Calu3 (cell line): ENCODE results near the gene TMC1. TPM values are rescaled to one million over a fixed set of nuclear protein-coding genes. Genes with fewer than 3 reads are reported as not detected.
"Not testable (repeated sequence)": the region's sequence is repeated elsewhere in the genome, so short reads cannot be mapped to it uniquely, and the experiment has no call there.

Source experiments
- BruUV-seq: library from RNA; stranded (reverse); fragments of 400-500 nt; replicated peaks from 2 replicates; lab custom pipeline; 2021; lab: Mats Ljungman, UMichigan
- CTCF ChIA-PET: fragments of 300-600 bp; sonication (Branson Sonifier 250); formaldehyde crosslinking; loops from one replicate; lab custom pipeline; 2022; ENCODE audit warnings: antibody characterized with exemption; lab: Charles Lee
- DNase-seq: peaks from one replicate; pipeline ENCODE4 v3.0.0; 2022
- H3K27ac Mint-ChIP-seq: one replicate; pipeline ENCODE4 v1.8.0; 2022; ENCODE audit warnings: mixed read lengths; ENCODE audit not compliant: unreplicated experiment
- H3K27me3 Mint-ChIP-seq: one replicate; pipeline ENCODE4 v1.8.0; 2022; ENCODE audit warnings: mixed read lengths; ENCODE audit not compliant: unreplicated experiment
- H3K36me3 Mint-ChIP-seq: one replicate; pipeline ENCODE4 v1.8.0; 2022; ENCODE audit warnings: mild to moderate bottlenecking, moderate library complexity, mixed read lengths; ENCODE audit not compliant: insufficient read depth, unreplicated experiment
- H3K4me1 Mint-ChIP-seq: one replicate; pipeline ENCODE4 v1.8.0; 2022; ENCODE audit warnings: mild to moderate bottlenecking, low read depth, mixed read lengths; ENCODE audit not compliant: unreplicated experiment
- H3K4me3 Mint-ChIP-seq: one replicate; pipeline ENCODE4 v1.8.0; 2022; ENCODE audit warnings: mild to moderate bottlenecking, low read depth, moderate library complexity, mixed read lengths; ENCODE audit not compliant: unreplicated experiment
- H3K9me3 Mint-ChIP-seq: one replicate; pipeline ENCODE4 v1.8.0; 2022; ENCODE audit warnings: low read depth, mixed read lengths; ENCODE audit not compliant: unreplicated experiment
- CTCF ChIP-seq: fragments of 200-600 bp; IDR thresholded peaks from one replicate; pipeline ENCODE4 v1.8.0; 2022; ENCODE audit warnings: antibody characterized with exemption; ENCODE audit not compliant: unreplicated experiment
- intact Hi-C: fragments of 100-400 bp; cut with micrococcal nuclease; formaldehyde crosslinking; loops from one replicate; pipeline ENCODE4 v1.10.0; 2022; ENCODE audit not compliant: unreplicated experiment
- total RNA-seq: library from RNA; stranded (reverse); gene quantifications from 2 replicates; pipeline ENCODE4 v1.2.3, GENCODE V29; 2022

Gene TMC1
- total RNA-seq, 1 experiment from 2014 or later = not detected

DNA sequence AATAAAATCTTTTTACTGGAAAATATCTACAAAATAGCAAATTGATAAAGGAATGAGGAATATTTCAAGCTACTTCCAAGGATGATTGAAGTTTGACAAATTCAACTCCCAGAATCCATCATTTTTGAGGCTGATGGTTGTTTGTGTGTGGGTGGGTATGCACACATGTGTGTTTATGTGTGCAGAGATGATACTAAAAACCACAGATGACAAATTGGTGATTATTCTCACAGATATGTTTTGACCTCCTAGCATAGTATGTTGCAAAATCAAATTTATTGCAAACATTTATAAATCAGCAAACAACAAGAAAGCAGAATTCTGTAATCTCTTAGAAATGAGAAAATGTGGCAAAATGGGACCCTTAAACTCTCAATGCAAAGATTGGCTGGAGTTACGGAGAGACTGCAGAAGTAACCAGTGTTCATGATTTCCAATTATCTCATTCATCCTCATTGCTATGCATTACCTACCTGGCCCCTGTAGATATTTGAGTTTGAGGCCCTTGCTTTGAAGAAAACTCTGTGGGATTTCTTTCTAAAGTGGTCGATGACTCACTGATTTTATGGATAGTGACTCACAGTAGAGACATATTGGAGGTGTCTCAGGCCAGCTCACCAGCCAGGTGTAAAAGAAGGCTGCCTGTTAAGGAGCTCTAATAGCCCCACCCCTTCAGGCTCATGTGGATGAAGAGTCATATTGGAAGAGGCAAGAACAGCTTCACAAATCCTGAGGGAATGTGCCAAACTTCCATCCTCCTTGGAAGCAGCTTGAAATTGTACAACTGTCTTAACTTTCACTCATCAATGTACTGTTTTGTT, 44.6 kb upstream of the TMC1 start:
- peak; percentile 72 for DNase-seq
- Mint-ChIP-seq H3K36me3 (peaks cover 5% of the 10 kb centered on the region), H3K9me3 (no peaks in the 10 kb centered on the region), H3K4me1 (peaks cover 26% of the 10 kb centered on the region), H3K27ac (peak overlapping the region; percentile 23), H3K4me3 (no peak overlapping the region), H3K27me3 (no peaks in the 10 kb centered on the region)
- no peak for TF ChIP-seq CTCF
- BruUV-seq = no TSS peak
- CTCF ChIA-PET = interaction anchor here (1.1 to 2.1 kb wide), 2 partner anchors 48 to 172 kb away, joined by 3 to 4 read pairs; no protein-coding TSS in a partner anchor
- intact Hi-C loops = loop anchor here (5.0 to 10.0 kb wide), 6 partner anchors 35 to 182 kb away; no protein-coding TSS in a partner anchor

DNA sequence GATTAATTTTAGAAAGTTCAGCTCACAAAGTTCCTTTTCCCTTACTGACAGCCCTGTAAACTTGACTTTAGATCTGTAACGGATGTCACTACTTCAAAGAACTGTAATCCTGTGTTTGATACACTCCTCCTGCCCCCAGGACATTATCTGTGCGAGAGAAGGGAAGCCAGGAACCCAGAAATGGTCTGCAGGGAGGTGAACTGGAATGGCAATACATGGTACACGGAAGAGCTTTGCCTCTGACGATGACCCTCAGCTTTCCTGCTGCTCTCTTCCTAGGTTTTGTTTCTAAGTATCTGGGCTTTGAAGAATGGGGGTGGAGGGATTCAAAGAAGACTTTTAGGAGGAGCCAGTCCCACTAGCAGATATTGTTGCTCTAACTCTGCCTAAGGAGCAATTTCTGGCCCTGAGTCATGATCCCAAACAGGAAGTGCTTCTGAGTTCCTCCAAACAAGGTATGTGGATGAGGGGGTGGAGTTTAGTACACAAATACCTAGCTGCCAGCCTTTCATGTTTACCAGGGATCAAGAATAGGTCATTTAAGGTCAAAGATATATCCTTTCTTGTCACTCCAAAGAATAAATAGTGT, 43.4 kb upstream of the TMC1 start:
- H3K27me3 Mint-ChIP-seq = no peaks in the 10 kb centered on the region
- peaks cover 5% of the 10 kb centered on the region for H3K36me3 Mint-ChIP-seq
- H3K27ac Mint-ChIP-seq = peak overlapping the region; percentile 66
- peaks cover 23% of the 10 kb centered on the region for H3K4me1 Mint-ChIP-seq
- H3K4me3 Mint-ChIP-seq = peak overlapping the region; percentile 26
- BruUV-seq = no TSS peak
- DNase-seq = peak; percentile 45
- intact Hi-C loops = loop anchor here (5.0 to 10.0 kb wide), 6 partner anchors 36 to 183 kb away; no protein-coding TSS in a partner anchor
- CTCF ChIA-PET = interaction anchor here (2.1 kb wide), 1 partner anchor 47 kb away, joined by 4 read pairs; no protein-coding TSS in a partner anchor
- no peak for TF ChIP-seq CTCF
- H3K9me3 Mint-ChIP-seq = no peaks in the 10 kb centered on the region

DNA sequence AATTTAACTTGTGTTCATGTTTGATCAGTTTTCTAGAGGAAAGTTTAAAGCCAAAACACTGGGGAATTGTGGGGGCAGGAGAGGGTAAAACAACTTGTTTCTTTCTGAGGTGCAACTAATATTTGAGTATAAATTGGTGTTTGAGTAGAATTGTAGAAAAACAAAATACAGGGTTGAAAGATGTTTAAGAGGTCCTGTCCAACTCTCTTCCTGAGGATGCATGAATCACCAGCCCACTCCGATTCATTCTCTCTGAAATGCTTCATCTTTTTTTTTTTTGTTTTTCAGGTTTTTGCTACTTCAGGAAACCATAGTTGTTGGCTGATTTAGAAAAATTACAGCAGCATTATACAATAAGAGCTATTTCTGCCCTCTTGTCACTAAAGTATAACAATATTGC, 42.4 kb upstream of the TMC1 start:
- Mint-ChIP-seq H3K4me3 (no peak overlapping the region), H3K27me3 (no peaks in the 10 kb centered on the region), H3K4me1 (peaks cover 16% of the 10 kb centered on the region), H3K27ac (no peak overlapping the region), H3K9me3 (no peaks in the 10 kb centered on the region), H3K36me3 (peaks cover 5% of the 10 kb centered on the region)
- CTCF ChIA-PET = no interaction called here
- BruUV-seq = no TSS peak
- TF ChIP-seq CTCF = no peak
- DNase-seq = no peak
- intact Hi-C loops = loop anchor here (5.0 to 10.0 kb wide), 6 partner anchors 37 to 184 kb away; no protein-coding TSS in a partner anchor

GRCh38 chr9:72480261-72480660, 41.1 kb upstream of the TMC1 start:
- H3K27ac Mint-ChIP-seq, H3K36me3 Mint-ChIP-seq, CTCF ChIA-PET, H3K4me3 Mint-ChIP-seq, H3K27me3 Mint-ChIP-seq, intact Hi-C loops, H3K9me3 Mint-ChIP-seq, BruUV-seq, DNase-seq: not testable (repeated sequence)
- H3K4me1 Mint-ChIP-seq = peaks cover 25% of the 10 kb centered on the region
